Activated CD4-positive, alpha-beta T cell treated with anti-CD3 and anti-CD28 coated beads for 1 hour (primary cell): ENCODE results near the gene EDN3.

ENCODE experiments used
- DNase-seq: peaks from one replicate; pipeline ENCODE4 v3.0.0-alpha.2; 2020

The EDN3 gene

GRCh38 chr20:59300333-59301081, at the start of gene EDN3:
TSS of gene EDN3 (plus strand) at chr20:59300611. CDS start at chr20:59300813, 202 bp downstream.
- no peak for DNase-seq

- no peak for DNase-seq
Measured at GRCh38 chr20:59253325-59253724, 47.1 kb upstream of the EDN3 start.

GRCh38 chr20:59253779-59254319, 46.6 kb upstream of the EDN3 start:
- DNase-seq: peak; percentile 10

GRCh38 chr20:59255256-59255655, 45.2 kb upstream of the EDN3 start:
- no peak for DNase-seq

- DNase-seq: no peak
Measured at GRCh38 chr20:59258221-59258621, 42.2 kb upstream of the EDN3 start.

- DNase-seq: no peak
Measured at GRCh38 chr20:59259946-59260345, 40.5 kb upstream of the EDN3 start.

- DNase-seq: no peak
Measured at GRCh38 chr20:59265298-59265697, 35.1 kb upstream of the EDN3 start.

GRCh38 chr20:59268870-59269269, 31.5 kb upstream of the EDN3 start:
- no peak for DNase-seq

- no peak for DNase-seq
Measured at GRCh38 chr20:59269411-59270025, 30.9 kb upstream of the EDN3 start.

- no peak for DNase-seq
Measured at GRCh38 chr20:59270380-59270779, 30.0 kb upstream of the EDN3 start.

- DNase-seq: no peak
Measured at GRCh38 chr20:59273739-59274357, 26.6 kb upstream of the EDN3 start.

- no peak for DNase-seq
Measured at GRCh38 chr20:59276938-59277337, 23.5 kb upstream of the EDN3 start.

GRCh38 chr20:59284470-59284869, 15.9 kb upstream of the EDN3 start:
- no peak for DNase-seq

- no peak for DNase-seq
Measured at GRCh38 chr20:59289994-59290393, 10.4 kb upstream of the EDN3 start.

GRCh38 chr20:59291740-59292383, 8.5 kb upstream of the EDN3 start:
- DNase-seq: no peak

GRCh38 chr20:59295531-59295930, 4.9 kb upstream of the EDN3 start:
- no peak for DNase-seq

- no peak for DNase-seq
Measured at GRCh38 chr20:59297686-59298085, 2.7 kb upstream of the EDN3 start.

GRCh38 chr20:59299945-59300332, 472 bp upstream of the EDN3 start:
- no peak for DNase-seq

GRCh38 chr20:59301343-59302007, 1.1 kb downstream of the EDN3 start:
- no peak for DNase-seq

- no peak for DNase-seq
Measured at GRCh38 chr20:59305908-59306655, 5.7 kb downstream of the EDN3 start.

- no peak for DNase-seq
Measured at GRCh38 chr20:59307270-59307669, 6.9 kb downstream of the EDN3 start.
